ENCODE results near the gene ARRB2. TPM values are rescaled to one million over a fixed set of nuclear protein-coding genes. Genes with fewer than 3 reads are reported as not detected.

The ARRB2 gene
- total and polyA plus RNA-seq, 2 of the 13 experiments (the other 11 are each of a cell fraction or from before 2014, with no cell fraction given) = 21.5 to 49.2 TPM

- TF ChIP-seq SNAPC4 (CRISPR knock-in tag; IDR thresholded peaks at IDR 0.05) (no peak), ZNF841 (CRISPR knock-in tag; IDR thresholded peaks at IDR 0.05; ENCODE audit: borderline replicate concordance) (no peak), SRSF4 (IDR thresholded peaks at IDR 0.05; ENCODE audit: low read depth, low read length, poor library complexity, severe bottlenecking) (no peak), SSRP1 (CRISPR knock-in tag; IDR thresholded peaks at IDR 0.05) (no peak; the same call in 1 of the 2 replicates), THAP11 (CRISPR knock-in tag; IDR thresholded peaks at IDR 0.05) (peak; percentile 62), ZNF275 (CRISPR knock-in tag; IDR thresholded peaks at IDR 0.05; ENCODE audit: borderline replicate concordance) (no peak), ZNF280D (CRISPR knock-in tag; IDR thresholded peaks at IDR 0.05) (no peak), SUZ12 (IDR thresholded peaks at IDR 0.05; ENCODE audit: low read depth, low read length) (no peak), ZFX (CRISPR knock-in tag; IDR thresholded peaks at IDR 0.05; ENCODE audit: low read depth) (no peak), FOXK2 (IDR thresholded peaks at IDR 0.05) (no peak), ZUFSP (CRISPR knock-in tag; IDR thresholded peaks at IDR 0.05; ENCODE audit: borderline replicate concordance) (no peak), TCF7 (IDR thresholded peaks at IDR 0.05; ENCODE audit: low read depth) (no peak), ZFY (CRISPR knock-in tag; IDR thresholded peaks at IDR 0.05) (no peak)
- TF ChIP-seq, protein P1, sequence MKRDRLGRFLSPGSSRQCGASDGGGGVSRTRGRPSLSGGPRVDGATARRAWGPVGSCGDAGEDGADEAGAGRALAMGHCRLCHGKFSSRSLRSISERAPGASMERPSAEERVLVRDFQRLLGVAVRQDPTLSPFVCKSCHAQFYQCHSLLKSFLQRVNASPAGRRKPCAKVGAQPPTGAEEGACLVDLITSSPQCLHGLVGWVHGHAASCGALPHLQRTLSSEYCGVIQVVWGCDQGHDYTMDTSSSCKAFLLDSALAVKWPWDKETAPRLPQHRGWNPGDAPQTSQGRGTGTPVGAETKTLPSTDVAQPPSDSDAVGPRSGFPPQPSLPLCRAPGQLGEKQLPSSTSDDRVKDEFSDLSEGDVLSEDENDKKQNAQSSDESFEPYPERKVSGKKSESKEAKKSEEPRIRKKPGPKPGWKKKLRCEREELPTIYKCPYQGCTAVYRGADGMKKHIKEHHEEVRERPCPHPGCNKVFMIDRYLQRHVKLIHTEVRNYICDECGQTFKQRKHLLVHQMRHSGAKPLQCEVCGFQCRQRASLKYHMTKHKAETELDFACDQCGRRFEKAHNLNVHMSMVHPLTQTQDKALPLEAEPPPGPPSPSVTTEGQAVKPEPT (CRISPR knock-in tag; IDR thresholded peaks at IDR 0.05; ENCODE audit: low read depth) = no peak
- TF ChIP-seq, protein P2, sequence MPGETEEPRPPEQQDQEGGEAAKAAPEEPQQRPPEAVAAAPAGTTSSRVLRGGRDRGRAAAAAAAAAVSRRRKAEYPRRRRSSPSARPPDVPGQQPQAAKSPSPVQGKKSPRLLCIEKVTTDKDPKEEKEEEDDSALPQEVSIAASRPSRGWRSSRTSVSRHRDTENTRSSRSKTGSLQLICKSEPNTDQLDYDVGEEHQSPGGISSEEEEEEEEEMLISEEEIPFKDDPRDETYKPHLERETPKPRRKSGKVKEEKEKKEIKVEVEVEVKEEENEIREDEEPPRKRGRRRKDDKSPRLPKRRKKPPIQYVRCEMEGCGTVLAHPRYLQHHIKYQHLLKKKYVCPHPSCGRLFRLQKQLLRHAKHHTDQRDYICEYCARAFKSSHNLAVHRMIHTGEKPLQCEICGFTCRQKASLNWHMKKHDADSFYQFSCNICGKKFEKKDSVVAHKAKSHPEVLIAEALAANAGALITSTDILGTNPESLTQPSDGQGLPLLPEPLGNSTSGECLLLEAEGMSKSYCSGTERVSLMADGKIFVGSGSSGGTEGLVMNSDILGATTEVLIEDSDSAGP (CRISPR knock-in tag; IDR thresholded peaks at IDR 0.05; ENCODE audit: borderline replicate concordance) = no peak
Measured at GRCh38 chr17:4751932-4752331, 41.5 kb downstream of the ARRB2 start (continued).

All from HepG2 (cell line).